ACC112 (cell line): Measurements from ENCODE around the gene THAP4.
"Not testable (repeated sequence)": the region's sequence is repeated elsewhere in the genome, so short reads cannot be mapped to it uniquely, and the experiment has no call there.

Experiments
- H2AFZ ChIP-seq: fragments of 200-600 bp; sonication (generic); one replicate; pipeline ENCODE4 v1.6.0; 2017; ENCODE audit warnings: antibody characterized with exemption, low read length; ENCODE audit not compliant: unreplicated experiment
- H3K27ac ChIP-seq: fragments of 200-600 bp; sonication (generic); 2 replicates; pipeline ENCODE4 v1.5.1; 2014; ENCODE audit warnings: low read depth, mild to moderate bottlenecking, antibody characterized with exemption, low read length, moderate library complexity
- H3K27me3 ChIP-seq: fragments of 200-600 bp; sonication (generic); 2 replicates; pipeline ENCODE4 v1.6.1; 2014; ENCODE audit warnings: mild to moderate bottlenecking, antibody characterized with exemption, low read length, moderate library complexity, mixed read lengths; ENCODE audit not compliant: insufficient read depth
- H3K36me3 ChIP-seq: fragments of 200-600 bp; sonication (generic); 2 replicates; pipeline ENCODE4 v1.6.1; 2016; ENCODE audit warnings: mild to moderate bottlenecking, antibody characterized with exemption, low read length, moderate library complexity, mixed read lengths; ENCODE audit not compliant: insufficient read depth
- H3K4me1 ChIP-seq: fragments of 200-600 bp; sonication (generic); one replicate; pipeline ENCODE4 v1.6.1; 2016; ENCODE audit warnings: low read length, mixed read lengths; ENCODE audit not compliant: insufficient read depth, unreplicated experiment, control insufficient read depth
- H3K4me3 ChIP-seq: fragments of 200-600 bp; sonication (generic); 2 replicates; pipeline ENCODE4 v1.5.1; 2014; ENCODE audit warnings: mild to moderate bottlenecking, low read depth, low read length
- H3K79me2 ChIP-seq: fragments of 200-600 bp; sonication (generic); one replicate; pipeline ENCODE4 v1.6.0; 2016; ENCODE audit warnings: low read length; ENCODE audit not compliant: control insufficient read depth, unreplicated experiment, insufficient read depth

Gene THAP4

DNA sequence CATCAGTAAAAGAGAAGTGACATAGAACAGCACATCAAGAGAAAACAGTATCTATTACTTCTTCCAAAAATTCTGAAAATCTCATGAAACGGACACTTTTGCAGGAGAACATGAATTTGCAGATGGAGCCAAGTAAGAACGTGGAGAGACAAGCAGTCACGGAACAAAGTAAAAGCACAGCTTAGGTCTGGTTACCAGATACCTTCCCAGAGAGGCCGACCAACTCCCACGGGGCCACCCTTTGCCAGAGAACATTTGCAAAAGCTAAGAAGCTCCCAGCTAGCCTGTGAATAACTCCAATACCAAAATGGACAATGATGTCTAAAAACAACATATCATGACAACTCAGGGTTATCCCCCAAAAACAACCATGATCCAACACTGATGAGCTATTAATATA is 38.9 kb downstream of the THAP4 start:
- Histone ChIP-seq H2AFZ (no peak overlapping the region), H3K4me1 (peaks cover 17% of the 10 kb centered on the region), H3K36me3 (0 out of 2 replicates have a peak, but pooled peaks cover 5% of the 10 kb centered on the region), H3K79me2 (no peaks in the 10 kb centered on the region), H3K27me3 (no peaks in the 10 kb centered on the region), H3K4me3 (no peak overlapping the region), H3K27ac (no peak overlapping the region)

DNA sequence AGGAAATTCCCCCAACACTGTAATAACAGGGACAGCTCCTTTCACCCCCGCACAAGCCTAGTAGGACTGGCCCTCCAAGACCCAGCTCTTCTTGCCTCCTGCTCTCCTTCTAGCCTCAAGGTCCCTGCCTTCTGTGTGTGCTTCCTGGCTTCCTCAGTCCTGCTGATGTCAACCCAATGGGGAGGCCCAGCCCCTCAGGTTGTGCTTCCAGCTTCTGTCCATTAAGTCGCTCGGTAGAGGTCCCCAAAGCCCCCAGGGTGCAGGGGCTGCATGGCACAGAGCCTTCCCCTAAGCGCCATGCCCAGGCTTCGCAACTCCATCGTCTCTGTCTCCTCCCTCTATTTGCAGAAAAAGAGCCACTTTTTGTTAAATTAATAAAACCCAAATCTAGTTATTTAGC is 39.4 kb downstream of the THAP4 start:
- Histone ChIP-seq H3K79me2 (no peaks in the 10 kb centered on the region), H3K4me1 (peaks cover 17% of the 10 kb centered on the region), H3K27ac (no peak overlapping the region), H2AFZ (no peak overlapping the region), H3K4me3 (no peak overlapping the region), H3K27me3 (no peaks in the 10 kb centered on the region), H3K36me3 (0 out of 2 replicates have a peak, but pooled peaks cover 5% of the 10 kb centered on the region)

DNA sequence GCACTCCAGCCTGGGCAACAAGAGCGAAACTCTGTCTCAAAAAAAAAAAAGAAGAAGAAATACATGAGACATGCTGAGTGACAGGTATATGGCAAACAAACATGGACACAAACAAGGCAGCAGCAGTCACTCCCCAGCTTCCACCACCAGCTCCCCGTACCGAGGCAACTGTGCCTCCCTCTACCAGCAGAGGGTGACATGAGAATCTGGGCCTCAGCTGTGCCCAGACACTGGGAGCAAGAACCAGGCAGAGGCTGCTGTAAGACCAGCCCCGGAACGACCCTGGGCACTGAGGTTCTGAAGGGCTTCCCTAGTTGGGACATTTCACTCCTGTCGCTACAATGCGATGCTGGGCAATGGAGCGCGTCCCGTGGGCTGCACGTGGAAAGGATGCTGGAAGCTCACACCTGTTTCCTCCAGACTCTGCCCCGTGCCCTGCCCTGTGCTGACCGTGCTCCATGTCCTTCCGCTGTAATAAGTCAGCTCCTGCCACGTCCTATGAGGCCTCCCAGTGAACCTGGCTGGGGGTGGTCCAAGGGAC is 41.3 kb downstream of the THAP4 start:
- no peak overlapping the region for H2AFZ ChIP-seq
- no peaks in the 10 kb centered on the region for H3K27me3 ChIP-seq
- no peak overlapping the region for H3K4me3 ChIP-seq
- H3K4me1 ChIP-seq: peaks cover 17% of the 10 kb centered on the region
- H3K27ac ChIP-seq: no peak overlapping the region
- H3K36me3 ChIP-seq: peaks cover 9% of the 10 kb centered on the region; the same call in 1 of the 2 replicates
- H3K79me2 ChIP-seq: no peaks in the 10 kb centered on the region

DNA sequence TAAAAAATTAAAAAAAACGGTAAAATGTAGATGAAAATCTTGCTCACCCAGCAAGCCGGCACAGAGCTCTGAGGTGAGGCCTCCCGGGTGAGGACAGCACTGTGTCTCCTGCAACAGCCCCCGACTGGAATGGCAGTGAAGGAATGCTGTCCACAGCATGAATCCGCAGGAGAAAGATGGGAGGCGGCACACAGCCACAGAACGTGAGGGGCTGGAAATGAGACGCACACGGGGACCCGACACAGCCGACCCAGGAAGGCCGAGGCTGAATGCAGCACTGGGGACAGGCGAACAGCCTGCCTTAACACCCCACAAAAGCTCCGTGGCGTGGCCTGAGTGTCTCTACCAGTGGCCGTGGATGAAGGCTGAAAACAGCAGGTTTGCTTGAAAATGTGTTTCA is 43.7 kb downstream of the THAP4 start:
- Histone ChIP-seq H3K36me3 (peaks cover 14% of the 10 kb centered on the region; the same call in 1 of the 2 replicates), H3K4me3 (no peak overlapping the region), H3K79me2 (no peaks in the 10 kb centered on the region), H3K27me3 (no peaks in the 10 kb centered on the region), H3K4me1 (peaks cover 9% of the 10 kb centered on the region), H2AFZ (no peak overlapping the region), H3K27ac (no peak overlapping the region)

DNA sequence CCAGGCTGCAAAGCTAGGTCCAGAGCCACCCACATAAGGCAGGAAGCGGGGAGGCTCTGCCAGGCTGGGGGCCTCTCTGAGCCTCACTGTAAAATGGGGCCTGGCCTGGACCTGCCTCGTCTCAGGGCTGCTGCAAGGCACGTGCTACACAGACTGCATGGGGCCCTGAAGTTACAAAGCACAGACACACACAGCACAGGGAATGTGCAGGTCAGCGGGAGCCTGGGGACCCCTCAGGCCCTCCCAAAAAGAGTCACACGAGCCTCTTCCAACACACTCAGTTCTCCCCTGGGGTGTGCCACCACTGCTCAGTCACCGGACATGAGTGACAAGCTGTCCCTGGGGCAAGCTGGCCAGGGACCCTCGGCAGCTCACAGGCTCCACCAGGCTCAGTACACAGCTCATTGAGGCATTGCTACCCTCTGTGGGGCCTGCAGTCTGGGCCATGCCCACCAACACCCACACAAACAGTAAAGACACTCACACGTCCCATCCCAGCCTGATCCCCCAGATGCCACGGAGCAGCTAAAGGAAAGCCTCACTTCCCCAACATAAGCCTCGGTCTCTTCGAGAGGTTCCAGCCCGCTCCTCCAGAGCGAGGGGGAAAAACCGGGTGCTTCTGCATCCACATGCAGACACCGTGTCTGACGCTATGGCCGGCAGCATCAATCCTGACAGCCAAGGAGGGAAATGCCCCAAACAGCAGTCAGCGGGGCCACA is 44.7 kb downstream of the THAP4 start:
- H2AFZ ChIP-seq: no peak overlapping the region
- peaks cover 23% of the 10 kb centered on the region for H3K36me3 ChIP-seq

DNA sequence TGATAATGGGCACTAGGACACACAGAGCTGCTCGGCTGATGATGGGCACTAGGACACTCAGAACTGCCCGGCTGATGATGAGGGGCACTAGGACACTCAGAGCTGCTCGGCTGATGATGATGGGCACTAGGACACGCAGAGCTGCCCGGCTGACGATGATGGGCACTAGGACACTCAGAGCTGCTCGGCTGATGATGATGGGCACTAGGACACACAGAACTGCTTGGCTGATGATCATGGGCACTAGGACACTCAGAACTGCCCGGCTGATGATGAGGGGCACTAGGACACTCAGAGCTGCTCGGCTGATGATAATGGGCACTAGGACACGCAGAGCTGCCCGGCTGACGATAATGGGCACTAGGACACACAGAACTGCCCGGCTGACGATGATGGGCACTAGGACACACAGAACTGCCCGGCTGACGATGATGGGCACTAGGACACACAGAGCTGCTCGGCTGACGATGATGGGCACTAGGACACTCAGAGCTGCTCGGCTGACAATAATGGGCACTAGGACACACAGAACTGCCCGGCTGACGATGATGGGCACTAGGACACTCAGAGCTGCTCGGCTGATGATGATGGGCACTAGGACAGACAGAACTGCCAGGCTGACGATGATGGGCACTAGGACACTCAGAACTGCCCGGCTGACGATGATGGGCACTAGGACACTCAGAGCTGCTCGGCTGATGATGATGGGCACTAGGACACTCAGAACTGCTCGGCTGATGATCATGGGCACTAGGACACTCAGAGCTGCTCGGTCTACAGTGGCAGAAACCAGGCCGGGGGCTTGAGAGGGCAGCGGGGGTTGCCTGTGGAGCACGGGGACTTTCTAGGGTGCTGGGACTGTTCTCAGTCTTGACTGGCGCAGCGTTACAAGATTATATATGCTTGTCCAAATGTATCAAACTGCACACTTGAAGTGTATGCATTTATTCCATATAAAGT is 46.2 kb downstream of the THAP4 start:
- peaks cover 34% of the 10 kb centered on the region for H3K36me3 ChIP-seq
- H3K27me3 ChIP-seq, H3K79me2 ChIP-seq: not testable (repeated sequence)

More for the DNA sequence above, 44.7 kb downstream of the THAP4 start:
- H3K27me3 ChIP-seq: no peaks in the 10 kb centered on the region
- peaks cover under 1% of the 10 kb centered on the region for H3K79me2 ChIP-seq
- H3K4me1 ChIP-seq: no peaks in the 10 kb centered on the region
- H3K4me3 ChIP-seq: no peak overlapping the region
- H3K27ac ChIP-seq: no peak overlapping the region

DNA sequence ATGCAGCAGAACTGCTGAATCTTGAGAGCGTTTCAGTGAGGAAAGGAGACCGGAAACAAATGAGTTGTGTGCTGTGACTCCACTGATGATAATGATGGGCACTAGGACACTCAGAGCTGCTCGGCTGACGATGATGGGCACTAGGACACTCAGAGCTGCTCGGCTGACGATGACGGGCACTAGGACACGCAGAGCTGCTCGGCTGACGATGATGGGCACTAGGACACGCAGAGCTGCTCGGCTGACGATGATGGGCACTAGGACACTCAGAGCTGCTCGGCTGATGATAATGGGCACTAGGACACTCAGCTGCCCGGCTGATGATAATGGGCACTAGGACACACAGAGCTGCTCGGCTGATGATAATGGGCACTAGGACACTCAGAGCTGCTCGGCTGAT is 47.1 kb downstream of the THAP4 start:
- H3K4me3 ChIP-seq: not testable (repeated sequence)

More for the DNA sequence above, 46.2 kb downstream of the THAP4 start:
- H3K4me1 ChIP-seq, H3K4me3 ChIP-seq, H2AFZ ChIP-seq, H3K27ac ChIP-seq: not testable (repeated sequence)

DNA sequence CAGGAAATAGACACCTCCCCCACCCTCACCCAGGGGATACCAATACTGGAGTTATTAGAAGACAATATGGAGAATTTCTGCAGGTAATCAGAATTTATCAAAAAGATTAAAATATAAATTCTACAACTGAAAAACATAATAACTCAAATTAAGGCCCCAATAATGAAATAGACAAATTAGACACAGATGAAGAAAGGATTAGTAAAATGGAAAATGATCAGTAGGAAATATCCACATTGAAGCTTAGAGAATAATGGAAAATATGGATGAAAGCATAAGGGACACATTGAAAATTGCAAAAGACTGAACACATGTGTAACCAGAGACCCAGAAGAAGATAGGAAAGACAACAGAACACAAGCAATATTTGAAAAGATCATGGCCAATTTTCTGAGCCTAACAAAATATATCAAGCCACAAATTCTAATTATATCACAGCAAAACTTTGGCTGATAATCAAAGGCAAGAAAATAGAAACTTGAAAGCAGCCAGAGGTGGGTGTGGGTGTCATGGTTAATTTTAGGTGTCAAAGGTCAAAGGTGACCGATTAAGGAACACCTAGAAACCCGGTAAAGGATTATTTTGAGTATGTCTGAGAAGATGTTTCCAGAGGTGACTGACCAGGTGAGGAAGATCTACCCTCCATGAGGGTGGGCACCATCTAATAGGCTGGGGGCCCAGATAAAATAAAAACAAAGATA is 50.2 kb downstream of the THAP4 start:
- no peaks in the 10 kb centered on the region for H3K4me1 ChIP-seq
- H2AFZ ChIP-seq: no peak overlapping the region
- H3K27me3 ChIP-seq: no peaks in the 10 kb centered on the region
- no peak overlapping the region for H3K4me3 ChIP-seq
- H3K36me3 ChIP-seq: peaks cover 69% of the 10 kb centered on the region
- peaks cover 2% of the 10 kb centered on the region for H3K79me2 ChIP-seq
- no peak overlapping the region for H3K27ac ChIP-seq

More for the DNA sequence above, 47.1 kb downstream of the THAP4 start:
- H2AFZ ChIP-seq, H3K27me3 ChIP-seq, H3K4me1 ChIP-seq, H3K79me2 ChIP-seq, H3K27ac ChIP-seq: not testable (repeated sequence)
- peaks cover 42% of the 10 kb centered on the region for H3K36me3 ChIP-seq

DNA sequence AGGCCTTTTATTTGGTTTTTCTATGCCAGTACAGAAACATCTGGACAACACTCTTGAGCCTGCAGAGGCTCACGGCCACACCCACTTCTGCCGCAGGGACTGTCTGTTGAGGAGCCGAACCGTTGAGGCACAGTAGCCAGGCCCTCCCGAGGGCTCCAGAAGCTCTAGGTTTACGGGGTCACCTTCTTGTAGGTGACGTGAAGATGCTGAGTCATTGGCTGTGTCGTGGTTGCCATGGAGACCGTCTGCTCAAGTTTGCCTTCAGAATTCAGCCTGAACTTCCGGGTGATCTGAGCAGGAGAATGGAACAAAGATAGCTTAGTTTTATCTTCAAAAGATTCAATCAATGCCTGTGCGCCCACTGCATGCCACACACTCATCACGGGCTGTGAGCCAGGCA is 52.5 kb downstream of the THAP4 start:
- peaks cover 2% of the 10 kb centered on the region for H3K79me2 ChIP-seq
- no peak overlapping the region for H3K4me3 ChIP-seq
- no peak overlapping the region for H2AFZ ChIP-seq
- H3K36me3 ChIP-seq: peaks cover 70% of the 10 kb centered on the region
- H3K27ac ChIP-seq: no peak overlapping the region
- no peaks in the 10 kb centered on the region for H3K27me3 ChIP-seq
- no peaks in the 10 kb centered on the region for H3K4me1 ChIP-seq

DNA sequence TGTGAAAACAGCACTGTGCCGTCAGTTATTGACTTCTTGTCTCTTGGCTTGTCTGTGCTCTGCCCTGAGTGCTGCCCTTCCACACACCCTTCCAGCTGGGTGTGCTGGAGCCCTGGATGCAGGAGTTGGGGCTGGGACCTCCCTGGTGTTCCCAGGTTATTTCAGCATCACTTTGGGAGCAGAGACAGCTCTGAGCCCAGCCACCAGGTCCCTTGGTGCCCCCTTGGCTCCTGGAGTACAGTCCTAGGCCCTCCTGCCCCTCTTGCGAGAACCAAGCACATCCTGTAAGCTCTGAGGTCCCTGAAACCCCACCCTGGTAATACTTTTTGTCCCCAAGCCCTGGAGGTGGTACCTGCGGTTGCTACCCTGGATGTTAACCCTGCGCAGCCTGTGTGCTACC is 54.2 kb downstream of the THAP4 start:
- no peaks in the 10 kb centered on the region for H3K27me3 ChIP-seq
- H3K4me1 ChIP-seq: no peaks in the 10 kb centered on the region
- H3K36me3 ChIP-seq: peaks cover 66% of the 10 kb centered on the region
- no peak overlapping the region for H3K27ac ChIP-seq
- H2AFZ ChIP-seq: no peak overlapping the region
- H3K4me3 ChIP-seq: no peak overlapping the region
- peaks cover 2% of the 10 kb centered on the region for H3K79me2 ChIP-seq
